ENCODE results near the gene CCDC178. TPM values are rescaled to one million over a fixed set of nuclear protein-coding genes. Genes with fewer than 3 reads are reported as not detected.
"Not testable (repeated sequence)": the region's sequence is repeated elsewhere in the genome, so short reads cannot be mapped to it uniquely, and the experiment has no call there.

The CCDC178 gene
- total and polyA plus RNA-seq, 2 donors: 0.24 to 1.3 TPM

GRCh38 chr18:33169218-33169617 lies 271.3 kb downstream of the CCDC178 start:
- H3K4me3 ChIP-seq (ENCODE audit: low read length in 2 of 2): no peak overlapping the region
- DNase-seq (ENCODE audit: low read depth in 6 of 9, low spot score in 9 of 9): no peak
- H3K4me1 ChIP-seq (ENCODE audit: control insufficient read depth in 2 of 2, insufficient read depth in 2 of 2, low read length in 2 of 2): no peaks in the 10 kb centered on the region
- H3K27ac ChIP-seq (ENCODE audit: low read depth in 1 of 2, low read length in 1 of 2): no peak overlapping the region
- no peaks in the 10 kb centered on the region for H3K36me3 ChIP-seq (ENCODE audit: control insufficient read depth in 2 of 2, insufficient read depth in 2 of 2, low read length in 1 of 2)
- no peaks in the 10 kb centered on the region for H3K27me3 ChIP-seq (ENCODE audit: control insufficient read depth in 2 of 2, insufficient read depth in 1 of 2, low read length in 1 of 2)
- no peaks in the 10 kb centered on the region for H3K9me3 ChIP-seq (ENCODE audit: control insufficient read depth in 2 of 2, insufficient read depth in 1 of 2, low read length in 1 of 2)

- H3K27ac ChIP-seq (ENCODE audit: low read depth in 1 of 2, low read length in 1 of 2); H3K4me3 ChIP-seq (ENCODE audit: low read length in 2 of 2); DNase-seq (ENCODE audit: low read depth in 6 of 9, low spot score in 9 of 9); H3K9me3 ChIP-seq (ENCODE audit: control insufficient read depth in 2 of 2, insufficient read depth in 1 of 2, low read length in 1 of 2); H3K36me3 ChIP-seq (ENCODE audit: control insufficient read depth in 2 of 2, insufficient read depth in 2 of 2, low read length in 1 of 2); H3K4me1 ChIP-seq (ENCODE audit: control insufficient read depth in 2 of 2, insufficient read depth in 2 of 2, low read length in 2 of 2); H3K27me3 ChIP-seq (ENCODE audit: control insufficient read depth in 2 of 2, insufficient read depth in 1 of 2, low read length in 1 of 2): not testable (repeated sequence)
- WGBS: 95% methylated on average over 9 of the region's 9 CpGs
These were observed 276.4 kb downstream of the CCDC178 start for GRCh38 chr18:33164121-33164520.

GRCh38 chr18:33161131-33161530 lies 279.4 kb downstream of the CCDC178 start:
- no peaks in the 10 kb centered on the region for H3K4me1 ChIP-seq (ENCODE audit: control insufficient read depth in 2 of 2, insufficient read depth in 2 of 2, low read length in 2 of 2)
- H3K27me3 ChIP-seq (ENCODE audit: control insufficient read depth in 2 of 2, insufficient read depth in 1 of 2, low read length in 1 of 2): no peaks in the 10 kb centered on the region
- no peaks in the 10 kb centered on the region for H3K9me3 ChIP-seq (ENCODE audit: control insufficient read depth in 2 of 2, insufficient read depth in 1 of 2, low read length in 1 of 2)
- DNase-seq (ENCODE audit: low read depth in 6 of 9, low spot score in 9 of 9): no peak
- H3K27ac ChIP-seq (ENCODE audit: low read depth in 1 of 2, low read length in 1 of 2): no peak overlapping the region
- no peak overlapping the region for H3K4me3 ChIP-seq (ENCODE audit: low read length in 2 of 2)
- WGBS: 88% methylated on average over 2 of the region's 2 CpGs
- no peaks in the 10 kb centered on the region for H3K36me3 ChIP-seq (ENCODE audit: control insufficient read depth in 2 of 2, insufficient read depth in 2 of 2, low read length in 1 of 2)

- no peak for DNase-seq (ENCODE audit: low read depth in 6 of 9, low spot score in 9 of 9)
- no peak overlapping the region for H3K4me3 ChIP-seq (ENCODE audit: low read length in 2 of 2)
- H3K4me1 ChIP-seq (ENCODE audit: control insufficient read depth in 2 of 2, insufficient read depth in 2 of 2, low read length in 2 of 2): no peaks in the 10 kb centered on the region
- no peak overlapping the region for H3K27ac ChIP-seq (ENCODE audit: low read depth in 1 of 2, low read length in 1 of 2)
- H3K27me3 ChIP-seq (ENCODE audit: control insufficient read depth in 2 of 2, insufficient read depth in 1 of 2, low read length in 1 of 2): no peaks in the 10 kb centered on the region
- H3K36me3 ChIP-seq (ENCODE audit: control insufficient read depth in 2 of 2, insufficient read depth in 2 of 2, low read length in 1 of 2): no peaks in the 10 kb centered on the region
- 90% methylated on average over 2 of the region's 2 CpGs for WGBS
- no peaks in the 10 kb centered on the region for H3K9me3 ChIP-seq (ENCODE audit: control insufficient read depth in 2 of 2, insufficient read depth in 1 of 2, low read length in 1 of 2)
These were observed 281.4 kb downstream of the CCDC178 start for GRCh38 chr18:33159151-33159550.

- H3K27ac ChIP-seq (ENCODE audit: low read depth in 1 of 2, low read length in 1 of 2): no peak overlapping the region
- no peak for DNase-seq (ENCODE audit: low read depth in 6 of 9, low spot score in 9 of 9)
- no peaks in the 10 kb centered on the region for H3K9me3 ChIP-seq (ENCODE audit: control insufficient read depth in 2 of 2, insufficient read depth in 1 of 2, low read length in 1 of 2)
- no peak overlapping the region for H3K4me3 ChIP-seq (ENCODE audit: low read length in 2 of 2)
- no peaks in the 10 kb centered on the region for H3K4me1 ChIP-seq (ENCODE audit: control insufficient read depth in 2 of 2, insufficient read depth in 2 of 2, low read length in 2 of 2)
- 53% methylated on average over 1 of the region's 1 CpG for WGBS
- no peaks in the 10 kb centered on the region for H3K36me3 ChIP-seq (ENCODE audit: control insufficient read depth in 2 of 2, insufficient read depth in 2 of 2, low read length in 1 of 2)
- no peaks in the 10 kb centered on the region for H3K27me3 ChIP-seq (ENCODE audit: control insufficient read depth in 2 of 2, insufficient read depth in 1 of 2, low read length in 1 of 2)
These were observed 282.6 kb downstream of the CCDC178 start for GRCh38 chr18:33157893-33158292.

GRCh38 chr18:33156906-33157470 lies 283.5 kb downstream of the CCDC178 start:
- Histone ChIP-seq H3K36me3 (ENCODE audit: control insufficient read depth in 2 of 2, insufficient read depth in 2 of 2, low read length in 1 of 2) (no peaks in the 10 kb centered on the region), H3K9me3 (ENCODE audit: control insufficient read depth in 2 of 2, insufficient read depth in 1 of 2, low read length in 1 of 2) (no peaks in the 10 kb centered on the region), H3K4me1 (ENCODE audit: control insufficient read depth in 2 of 2, insufficient read depth in 2 of 2, low read length in 2 of 2) (no peaks in the 10 kb centered on the region), H3K27me3 (ENCODE audit: control insufficient read depth in 2 of 2, insufficient read depth in 1 of 2, low read length in 1 of 2) (no peaks in the 10 kb centered on the region), H3K4me3 (ENCODE audit: low read length in 2 of 2) (no peak overlapping the region), H3K27ac (ENCODE audit: low read depth in 1 of 2, low read length in 1 of 2) (no peak overlapping the region)
- no peak for DNase-seq (ENCODE audit: low read depth in 6 of 9, low spot score in 9 of 9)

- WGBS: 87% methylated on average over 2 of the region's 2 CpGs
- H3K4me3 ChIP-seq (ENCODE audit: low read length in 2 of 2): no peak overlapping the region
- H3K9me3 ChIP-seq (ENCODE audit: control insufficient read depth in 2 of 2, insufficient read depth in 1 of 2, low read length in 1 of 2): no peaks in the 10 kb centered on the region
- no peaks in the 10 kb centered on the region for H3K27me3 ChIP-seq (ENCODE audit: control insufficient read depth in 2 of 2, insufficient read depth in 1 of 2, low read length in 1 of 2)
- no peak overlapping the region for H3K27ac ChIP-seq (ENCODE audit: low read depth in 1 of 2, low read length in 1 of 2)
- no peaks in the 10 kb centered on the region for H3K4me1 ChIP-seq (ENCODE audit: control insufficient read depth in 2 of 2, insufficient read depth in 2 of 2, low read length in 2 of 2)
- DNase-seq (ENCODE audit: low read depth in 6 of 9, low spot score in 9 of 9): no peak
- no peaks in the 10 kb centered on the region for H3K36me3 ChIP-seq (ENCODE audit: control insufficient read depth in 2 of 2, insufficient read depth in 2 of 2, low read length in 1 of 2)
These were observed 286.5 kb downstream of the CCDC178 start for GRCh38 chr18:33154049-33154448.

GRCh38 chr18:33152376-33152775 lies 288.1 kb downstream of the CCDC178 start:
- 92% methylated on average over 1 of the region's 1 CpG for WGBS
- no peak for DNase-seq (ENCODE audit: low read depth in 6 of 9, low spot score in 9 of 9)
- no peaks in the 10 kb centered on the region for H3K9me3 ChIP-seq (ENCODE audit: control insufficient read depth in 2 of 2, insufficient read depth in 1 of 2, low read length in 1 of 2)

GRCh38 chr18:33147811-33148210 lies 292.7 kb downstream of the CCDC178 start:
- not testable (repeated sequence) for H3K9me3 ChIP-seq (ENCODE audit: control insufficient read depth in 2 of 2, insufficient read depth in 1 of 2, low read length in 1 of 2); H3K36me3 ChIP-seq (ENCODE audit: control insufficient read depth in 2 of 2, insufficient read depth in 2 of 2, low read length in 1 of 2); H3K27me3 ChIP-seq (ENCODE audit: control insufficient read depth in 2 of 2, insufficient read depth in 1 of 2, low read length in 1 of 2); DNase-seq (ENCODE audit: low read depth in 6 of 9, low spot score in 9 of 9); H3K4me3 ChIP-seq (ENCODE audit: low read length in 2 of 2); H3K27ac ChIP-seq (ENCODE audit: low read depth in 1 of 2, low read length in 1 of 2); H3K4me1 ChIP-seq (ENCODE audit: control insufficient read depth in 2 of 2, insufficient read depth in 2 of 2, low read length in 2 of 2)
- 97% methylated on average over 25 of the region's 25 CpGs for WGBS

More at GRCh38 chr18:33152376-33152775, 288.1 kb downstream of the CCDC178 start:
- Histone ChIP-seq H3K27ac (ENCODE audit: low read depth in 1 of 2, low read length in 1 of 2) (no peak overlapping the region), H3K27me3 (ENCODE audit: control insufficient read depth in 2 of 2, insufficient read depth in 1 of 2, low read length in 1 of 2) (no peaks in the 10 kb centered on the region), H3K4me1 (ENCODE audit: control insufficient read depth in 2 of 2, insufficient read depth in 2 of 2, low read length in 2 of 2) (no peaks in the 10 kb centered on the region), H3K36me3 (ENCODE audit: control insufficient read depth in 2 of 2, insufficient read depth in 2 of 2, low read length in 1 of 2) (no peaks in the 10 kb centered on the region), H3K4me3 (ENCODE audit: low read length in 2 of 2) (no peak overlapping the region)

- Histone ChIP-seq H3K27ac (ENCODE audit: low read depth in 1 of 2, low read length in 1 of 2) (no peak overlapping the region), H3K9me3 (ENCODE audit: control insufficient read depth in 2 of 2, insufficient read depth in 1 of 2, low read length in 1 of 2) (no peaks in the 10 kb centered on the region), H3K4me3 (ENCODE audit: low read length in 2 of 2) (no peak overlapping the region), H3K4me1 (ENCODE audit: control insufficient read depth in 2 of 2, insufficient read depth in 2 of 2, low read length in 2 of 2) (no peaks in the 10 kb centered on the region), H3K27me3 (ENCODE audit: control insufficient read depth in 2 of 2, insufficient read depth in 1 of 2, low read length in 1 of 2) (no peaks in the 10 kb centered on the region), H3K36me3 (ENCODE audit: control insufficient read depth in 2 of 2, insufficient read depth in 2 of 2, low read length in 1 of 2) (no peaks in the 10 kb centered on the region)
- no peak for DNase-seq (ENCODE audit: low read depth in 6 of 9, low spot score in 9 of 9)
- 58% methylated on average over 2 of the region's 2 CpGs for WGBS
These were observed 294.5 kb downstream of the CCDC178 start for GRCh38 chr18:33146014-33146413.

Data from thymus (tissue), 11 donors.